HepG2 (cell line): Measurements from ENCODE around the gene CDK8.

Experiments used
- EZH2 ChIP-seq: conservative IDR thresholded peaks from 2 replicates; pipeline ENCODE4 v1.6.1; 2012; ENCODE audit warnings: mild to moderate bottlenecking, low read depth, low read length, moderate library complexity
- FOXK2 ChIP-seq: fragments of 450-650 bp; IDR thresholded peaks from 2 replicates; pipeline ENCODE4 v1.6.1; 2016
- PHB2 ChIP-seq: fragments of 450-650 bp; IDR thresholded peaks from 2 replicates; pipeline ENCODE4 v1.6.1; 2018; ENCODE audit not compliant: partially characterized antibody
- POLR2A ChIP-seq, 2 experiments: IDR thresholded peaks; 2 replicates each; pipeline ENCODE4 v1.6.1; 2011; ENCODE audit warnings: low read depth in 2 of 2, low read length in 2 of 2, mild to moderate bottlenecking in 1 of 2, moderate library complexity in 1 of 2; ENCODE audit not compliant: insufficient read depth in 1 of 2
- RFX1 ChIP-seq: fragments of 450-650 bp; IDR thresholded peaks from 2 replicates; pipeline ENCODE4 v1.6.1; 2017
- TF ChIP-seq, protein P1 (sequence below): IDR thresholded peaks from 2 replicates; pipeline ENCODE4 v1.6.1; 2012; ENCODE audit warnings: low read length, improper control_type of control experiment
- TF ChIP-seq, protein P2 (sequence below): sonication (generic); formaldehyde crosslinking; IDR thresholded peaks from 2 replicates; pipeline ENCODE4 v1.4.0; 2020; ENCODE audit warnings: mild to moderate bottlenecking, missing genetic modification reagents
- TF ChIP-seq, protein P3 (sequence below): sonication (generic); formaldehyde crosslinking; IDR thresholded peaks from 2 replicates; pipeline ENCODE4 v1.4.0; 2020; ENCODE audit warnings: mild to moderate bottlenecking, missing genetic modification reagents
- TF ChIP-seq, protein P4 (sequence below): sonication (generic); formaldehyde crosslinking; IDR thresholded peaks from 2 replicates; pipeline ENCODE4 v1.8.1; 2023; ENCODE audit warnings: mild to moderate bottlenecking, missing genetic modification reagents

DNA sequence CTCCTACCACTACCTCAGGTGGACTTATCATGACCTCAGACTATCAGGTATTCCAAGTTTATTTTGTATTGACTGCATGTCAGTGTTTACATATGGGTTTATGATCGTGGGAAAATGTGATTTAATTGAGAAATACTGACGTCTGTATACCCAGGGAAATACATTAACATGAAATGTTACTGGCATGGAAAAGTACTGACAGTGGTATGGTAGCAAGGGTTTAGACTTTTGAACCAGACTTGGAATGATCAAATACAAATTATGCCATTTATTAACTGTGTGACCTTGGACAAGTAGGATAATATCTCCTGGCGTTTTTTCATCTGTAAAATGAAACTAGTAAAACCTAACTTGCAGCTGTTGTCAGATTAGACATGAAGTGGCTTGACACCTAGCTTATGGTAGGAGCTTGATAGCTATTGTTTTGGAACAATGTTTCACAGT lies 147.7 kb downstream of the CDK8 start:
- TF ChIP-seq EZH2 (no peak), PHB2 (no peak), POLR2A (IDR thresholded peaks at IDR 0.05; ENCODE audit: insufficient read depth in 1 of 2, low read depth in 2 of 2, low read length in 2 of 2) (no peak), RFX1 (no peak), FOXK2 (no peak)
- TF ChIP-seq, protein P1, sequence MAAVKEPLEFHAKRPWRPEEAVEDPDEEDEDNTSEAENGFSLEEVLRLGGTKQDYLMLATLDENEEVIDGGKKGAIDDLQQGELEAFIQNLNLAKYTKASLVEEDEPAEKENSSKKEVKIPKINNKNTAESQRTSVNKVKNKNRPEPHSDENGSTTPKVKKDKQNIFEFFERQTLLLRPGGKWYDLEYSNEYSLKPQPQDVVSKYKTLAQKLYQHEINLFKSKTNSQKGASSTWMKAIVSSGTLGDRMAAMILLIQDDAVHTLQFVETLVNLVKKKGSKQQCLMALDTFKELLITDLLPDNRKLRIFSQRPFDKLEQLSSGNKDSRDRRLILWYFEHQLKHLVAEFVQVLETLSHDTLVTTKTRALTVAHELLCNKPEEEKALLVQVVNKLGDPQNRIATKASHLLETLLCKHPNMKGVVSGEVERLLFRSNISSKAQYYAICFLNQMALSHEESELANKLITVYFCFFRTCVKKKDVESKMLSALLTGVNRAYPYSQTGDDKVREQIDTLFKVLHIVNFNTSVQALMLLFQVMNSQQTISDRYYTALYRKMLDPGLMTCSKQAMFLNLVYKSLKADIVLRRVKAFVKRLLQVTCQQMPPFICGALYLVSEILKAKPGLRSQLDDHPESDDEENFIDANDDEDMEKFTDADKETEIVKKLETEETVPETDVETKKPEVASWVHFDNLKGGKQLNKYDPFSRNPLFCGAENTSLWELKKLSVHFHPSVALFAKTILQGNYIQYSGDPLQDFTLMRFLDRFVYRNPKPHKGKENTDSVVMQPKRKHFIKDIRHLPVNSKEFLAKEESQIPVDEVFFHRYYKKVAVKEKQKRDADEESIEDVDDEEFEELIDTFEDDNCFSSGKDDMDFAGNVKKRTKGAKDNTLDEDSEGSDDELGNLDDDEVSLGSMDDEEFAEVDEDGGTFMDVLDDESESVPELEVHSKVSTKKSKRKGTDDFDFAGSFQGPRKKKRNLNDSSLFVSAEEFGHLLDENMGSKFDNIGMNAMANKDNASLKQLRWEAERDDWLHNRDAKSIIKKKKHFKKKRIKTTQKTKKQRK: no peak
- TF ChIP-seq, protein P2, sequence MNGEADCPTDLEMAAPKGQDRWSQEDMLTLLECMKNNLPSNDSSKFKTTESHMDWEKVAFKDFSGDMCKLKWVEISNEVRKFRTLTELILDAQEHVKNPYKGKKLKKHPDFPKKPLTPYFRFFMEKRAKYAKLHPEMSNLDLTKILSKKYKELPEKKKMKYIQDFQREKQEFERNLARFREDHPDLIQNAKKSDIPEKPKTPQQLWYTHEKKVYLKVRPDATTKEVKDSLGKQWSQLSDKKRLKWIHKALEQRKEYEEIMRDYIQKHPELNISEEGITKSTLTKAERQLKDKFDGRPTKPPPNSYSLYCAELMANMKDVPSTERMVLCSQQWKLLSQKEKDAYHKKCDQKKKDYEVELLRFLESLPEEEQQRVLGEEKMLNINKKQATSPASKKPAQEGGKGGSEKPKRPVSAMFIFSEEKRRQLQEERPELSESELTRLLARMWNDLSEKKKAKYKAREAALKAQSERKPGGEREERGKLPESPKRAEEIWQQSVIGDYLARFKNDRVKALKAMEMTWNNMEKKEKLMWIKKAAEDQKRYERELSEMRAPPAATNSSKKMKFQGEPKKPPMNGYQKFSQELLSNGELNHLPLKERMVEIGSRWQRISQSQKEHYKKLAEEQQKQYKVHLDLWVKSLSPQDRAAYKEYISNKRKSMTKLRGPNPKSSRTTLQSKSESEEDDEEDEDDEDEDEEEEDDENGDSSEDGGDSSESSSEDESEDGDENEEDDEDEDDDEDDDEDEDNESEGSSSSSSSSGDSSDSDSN (CRISPR knock-in tag): no peak
- TF ChIP-seq, protein P3, sequence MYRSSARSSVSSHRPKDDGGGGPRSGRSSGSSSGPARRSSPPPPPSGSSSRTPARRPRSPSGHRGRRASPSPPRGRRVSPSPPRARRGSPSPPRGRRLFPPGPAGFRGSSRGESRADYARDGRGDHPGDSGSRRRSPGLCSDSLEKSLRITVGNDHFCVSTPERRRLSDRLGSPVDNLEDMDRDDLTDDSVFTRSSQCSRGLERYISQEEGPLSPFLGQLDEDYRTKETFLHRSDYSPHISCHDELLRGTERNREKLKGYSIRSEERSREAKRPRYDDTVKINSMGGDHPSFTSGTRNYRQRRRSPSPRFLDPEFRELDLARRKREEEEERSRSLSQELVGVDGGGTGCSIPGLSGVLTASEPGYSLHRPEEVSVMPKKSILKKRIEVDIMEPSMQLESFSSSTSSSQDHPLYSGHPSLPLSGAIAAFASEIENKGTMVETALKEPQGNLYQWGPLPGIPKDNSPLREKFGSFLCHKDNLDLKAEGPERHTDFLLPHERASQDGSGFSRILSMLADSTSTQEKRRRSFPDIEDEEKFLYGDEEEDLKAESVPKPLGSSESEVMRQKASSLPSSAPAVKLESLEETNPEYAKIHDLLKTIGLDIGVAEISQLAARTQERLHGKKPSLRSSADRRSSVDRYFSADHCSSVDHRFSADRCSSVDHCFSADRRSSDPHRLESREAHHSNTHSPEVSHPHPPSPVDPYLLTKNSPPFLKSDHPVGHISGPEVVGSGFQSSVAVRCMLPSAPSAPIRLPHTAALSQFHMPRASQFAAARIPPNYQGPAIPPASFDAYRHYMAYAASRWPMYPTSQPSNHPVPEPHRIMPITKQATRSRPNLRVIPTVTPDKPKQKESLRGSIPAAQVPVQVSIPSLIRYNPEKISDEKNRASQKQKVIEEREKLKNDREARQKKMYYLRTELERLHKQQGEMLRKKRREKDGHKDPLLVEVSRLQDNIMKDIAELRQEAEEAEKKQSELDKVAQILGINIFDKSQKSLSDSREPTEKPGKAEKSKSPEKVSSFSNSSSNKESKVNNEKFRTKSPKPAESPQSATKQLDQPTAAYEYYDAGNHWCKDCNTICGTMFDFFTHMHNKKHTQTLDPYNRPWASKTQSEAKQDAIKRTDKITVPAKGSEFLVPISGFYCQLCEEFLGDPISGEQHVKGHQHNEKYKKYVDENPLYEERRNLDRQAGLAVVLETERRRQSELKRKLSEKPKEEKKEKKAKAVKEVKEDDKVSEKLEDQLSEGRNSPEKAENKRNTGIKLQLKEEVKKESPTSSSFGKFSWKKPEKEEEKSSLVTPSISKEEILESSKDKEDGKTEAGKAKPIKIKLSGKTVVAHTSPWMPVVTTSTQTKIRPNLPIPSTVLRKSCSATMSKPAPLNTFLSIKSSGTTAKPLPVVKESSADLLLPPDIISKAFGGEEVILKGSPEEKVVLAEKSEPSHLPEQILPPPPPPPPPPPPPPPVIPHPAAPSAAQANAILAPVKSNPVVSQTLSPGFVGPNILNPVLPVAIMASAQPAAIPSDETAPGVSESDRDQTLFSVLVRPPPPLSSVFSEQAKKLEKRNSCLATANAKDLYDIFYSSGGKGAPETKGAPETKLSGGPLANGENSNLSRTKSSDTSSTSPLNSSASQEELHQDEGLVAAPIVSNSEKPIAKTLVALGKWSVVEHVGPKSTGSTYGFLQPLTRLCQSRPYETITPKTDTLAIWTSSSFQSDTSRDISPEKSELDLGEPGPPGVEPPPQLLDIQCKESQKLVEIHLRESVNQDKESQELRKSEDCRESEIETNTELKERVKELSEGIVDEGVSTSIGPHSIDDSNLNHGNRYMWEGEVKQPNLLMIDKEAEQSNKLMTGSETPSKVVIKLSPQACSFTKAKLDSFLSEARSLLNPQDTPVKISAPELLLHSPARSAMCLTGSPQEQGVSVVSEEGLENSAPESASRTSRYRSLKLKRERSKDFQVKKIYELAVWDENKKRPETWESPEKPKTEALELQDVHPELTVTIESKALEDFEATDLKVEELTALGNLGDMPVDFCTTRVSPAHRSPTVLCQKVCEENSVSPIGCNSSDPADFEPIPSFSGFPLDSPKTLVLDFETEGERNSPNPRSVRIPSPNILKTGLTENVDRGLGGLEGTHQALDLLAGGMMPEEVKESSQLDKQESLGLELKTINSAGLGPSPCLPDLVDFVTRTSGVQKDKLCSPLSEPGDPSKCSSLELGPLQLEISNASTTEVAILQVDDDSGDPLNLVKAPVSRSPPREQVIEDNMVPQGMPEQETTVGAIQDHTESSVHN (CRISPR knock-in tag): no peak
- TF ChIP-seq, protein P4, sequence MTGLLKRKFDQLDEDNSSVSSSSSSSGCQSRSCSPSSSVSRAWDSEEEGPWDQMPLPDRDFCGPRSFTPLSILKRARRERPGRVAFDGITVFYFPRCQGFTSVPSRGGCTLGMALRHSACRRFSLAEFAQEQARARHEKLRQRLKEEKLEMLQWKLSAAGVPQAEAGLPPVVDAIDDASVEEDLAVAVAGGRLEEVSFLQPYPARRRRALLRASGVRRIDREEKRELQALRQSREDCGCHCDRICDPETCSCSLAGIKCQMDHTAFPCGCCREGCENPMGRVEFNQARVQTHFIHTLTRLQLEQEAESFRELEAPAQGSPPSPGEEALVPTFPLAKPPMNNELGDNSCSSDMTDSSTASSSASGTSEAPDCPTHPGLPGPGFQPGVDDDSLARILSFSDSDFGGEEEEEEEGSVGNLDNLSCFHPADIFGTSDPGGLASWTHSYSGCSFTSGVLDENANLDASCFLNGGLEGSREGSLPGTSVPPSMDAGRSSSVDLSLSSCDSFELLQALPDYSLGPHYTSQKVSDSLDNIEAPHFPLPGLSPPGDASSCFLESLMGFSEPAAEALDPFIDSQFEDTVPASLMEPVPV (CRISPR knock-in tag): no peak
